Liver (tissue), 3 donors: Measurements from ENCODE around the gene RBM22.

ENCODE experiments used
- CTCF ChIP-seq: fragments of 150-350 bp; IDR thresholded peaks from 2 replicates; pipeline ENCODE4 v1.5.1; 2017; ENCODE audit warnings: improper control_type of control experiment, low read depth, low read length; ENCODE audit not compliant: missing input control
- FOXA1 ChIP-seq: IDR thresholded peaks from 2 replicates; pipeline ENCODE4 v1.6.1; 2016; ENCODE audit warnings: antibody characterized with exemption
- GABPA ChIP-seq, 2 donors: IDR thresholded peaks in 1 of 2; conservative IDR thresholded peaks in 1 of 2; 2 replicates each; pipeline ENCODE4 v1.6.1; 2016; ENCODE audit warnings: antibody characterized with exemption in 2 of 2, mild to moderate bottlenecking in 1 of 2, moderate library complexity in 1 of 2
- JUND ChIP-seq, 2 donors: IDR thresholded peaks; 2 replicates each; pipeline ENCODE4 v1.6.1; 2016; ENCODE audit warnings: antibody characterized with exemption in 2 of 2
- RAD21 ChIP-seq, 2 donors: IDR thresholded peaks; 2 replicates each; pipeline ENCODE4 v1.6.1; 2016; ENCODE audit warnings: antibody characterized with exemption in 2 of 2, mild to moderate bottlenecking in 2 of 2
- REST ChIP-seq: IDR thresholded peaks from 2 replicates; pipeline ENCODE4 v1.6.1; 2016; ENCODE audit warnings: antibody characterized with exemption, mild to moderate bottlenecking
- SP1 ChIP-seq: IDR thresholded peaks from 2 replicates; pipeline ENCODE4 v1.6.1; 2018; ENCODE audit warnings: antibody characterized with exemption, mild to moderate bottlenecking
- TAF1 ChIP-seq: conservative IDR thresholded peaks from 2 replicates; pipeline ENCODE4 v1.6.1; 2016; ENCODE audit warnings: antibody characterized with exemption, mild to moderate bottlenecking
- ZBTB33 ChIP-seq: IDR thresholded peaks from 2 replicates; pipeline ENCODE4 v1.6.1; 2016; ENCODE audit warnings: antibody characterized with exemption
- TF ChIP-seq, protein P1 (sequence below): IDR thresholded peaks from 2 replicates; pipeline ENCODE4 v1.6.1; 2016; ENCODE audit warnings: antibody characterized with exemption
- donor health status: healthy.
- donor health status: healthy.

GRCh38 chr5:150661821-150662596, 38.9 kb downstream of the RBM22 start:
- TF ChIP-seq JUND (IDR thresholded peaks at IDR 0.05) (no peak), CTCF (no peak), REST (no peak), GABPA (IDR thresholded peaks at IDR 0.05 in 1 of 2, conservative IDR thresholded peaks at IDR 0.05 in 1 of 2) (no peak), ZBTB33 (no peak), TAF1 (no peak), RAD21 (IDR thresholded peaks at IDR 0.05) (no peak), FOXA1 (no peak), SP1 (no peak)
- TF ChIP-seq, protein P1, sequence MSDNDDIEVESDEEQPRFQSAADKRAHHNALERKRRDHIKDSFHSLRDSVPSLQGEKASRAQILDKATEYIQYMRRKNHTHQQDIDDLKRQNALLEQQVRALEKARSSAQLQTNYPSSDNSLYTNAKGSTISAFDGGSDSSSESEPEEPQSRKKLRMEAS: no peak
